NOMO-1 treated with DMSO at 0.1 percent for 48 hours (cell line): ENCODE data around the gene CTNNA3.

Source experiments
- DNase-seq: peaks from one replicate; lab custom pipeline; 2025; ENCODE audit not compliant: unreplicated experiment; lab: John Stamatoyannopoulos, UW

CTNNA3 gene

GRCh38 chr10:65900271-65900670, 1795.7 kb downstream of the CTNNA3 start:
- DNase-seq = no peak

GRCh38 chr10:65898055-65898454, 1797.9 kb downstream of the CTNNA3 start:
- DNase-seq = peak; percentile 6

GRCh38 chr10:65894961-65895360, 1801.0 kb downstream of the CTNNA3 start:
- no peak for DNase-seq

- DNase-seq = no peak
Observed at GRCh38 chr10:65894379-65894778, 1801.6 kb downstream of the CTNNA3 start.

- DNase-seq = no peak
Observed at GRCh38 chr10:65893676-65894075, 1802.3 kb downstream of the CTNNA3 start.

GRCh38 chr10:65892284-65892683, 1803.7 kb downstream of the CTNNA3 start:
- DNase-seq = no peak

GRCh38 chr10:65891073-65891981, 1804.7 kb downstream of the CTNNA3 start:
- DNase-seq = peak; percentile 81

- no peak for DNase-seq
Observed at GRCh38 chr10:65864529-65864928, 1831.5 kb downstream of the CTNNA3 start.

- no peak for DNase-seq
Observed at GRCh38 chr10:65864036-65864435, 1832.0 kb downstream of the CTNNA3 start.
